ENCODE results near the gene SHC4. TPM values are rescaled to one million over a fixed set of nuclear protein-coding genes. Genes with fewer than 3 reads are reported as not detected.
"Not testable (repeated sequence)": the region's sequence is repeated elsewhere in the genome, so short reads cannot be mapped to it uniquely, and the experiment has no call there.

Gene SHC4
- total RNA-seq, 4 donors from 2014 or later = 1.8 to 2.3 (median 2.1) TPM

- H3K27me3 ChIP-seq = no peaks in the 10 kb centered on the region
- no peaks in the 10 kb centered on the region for H3K9me3 ChIP-seq
- TF ChIP-seq EP300 (IDR thresholded peaks at IDR 0.05) (no peak), CTCF (IDR thresholded peaks at IDR 0.05) (no peak), POLR2AphosphoS5 (IDR thresholded peaks at IDR 0.05) (no peak), POLR2A (IDR thresholded peaks at IDR 0.05; ENCODE audit: low read depth) (no peak)
- no peak for DNase-seq (ENCODE audit: extremely low spot score)
- peaks cover 0 to 21% (median 20%) of the 10 kb centered on the region in 4 donors for H3K4me1 ChIP-seq
- WGBS = 58% methylated on average over 3 of the region's 3 CpGs
- H3K27ac ChIP-seq (replicated peaks in 1 of 4) = no peak overlapping the region
- intact Hi-C loops (cut with DNase I) = no loop called here
- H3K36me3 ChIP-seq = peaks cover 0 to 11% (median 5%) of the 10 kb centered on the region in 4 donors
- no peak overlapping the region for H3K4me3 ChIP-seq
Measured at GRCh38 chr15:48792408-48792807, 171.3 kb downstream of the SHC4 start.

DNA sequence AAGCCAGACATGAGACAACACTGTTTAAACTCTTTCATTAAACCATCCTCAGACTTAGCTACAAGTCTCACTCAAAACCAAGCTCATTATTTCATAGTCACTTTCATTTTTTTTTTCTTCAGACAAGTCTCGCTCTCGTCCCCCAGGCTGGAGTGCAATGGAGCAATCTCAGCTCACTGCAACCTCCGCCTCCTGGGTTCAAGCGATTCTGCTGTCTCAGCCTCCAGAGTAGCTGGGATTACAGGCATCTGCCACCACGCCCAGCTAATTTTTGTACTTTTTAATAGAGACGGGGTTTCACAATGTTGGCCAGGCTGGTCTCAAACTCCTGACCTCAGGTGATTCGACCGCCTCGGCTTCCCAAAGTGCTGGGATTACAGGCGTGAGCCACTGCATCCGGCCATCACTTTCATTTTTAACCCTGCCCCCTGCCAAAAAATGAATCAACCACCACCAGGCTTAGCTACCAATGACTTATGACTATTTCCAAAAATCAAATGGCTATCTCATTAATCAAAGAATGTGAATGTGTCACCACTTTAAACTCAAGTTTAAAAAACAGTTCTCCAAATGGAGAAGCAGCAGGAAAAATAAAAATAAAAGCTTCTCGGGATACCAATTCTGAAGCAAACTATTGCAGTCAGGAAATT is 173.1 kb downstream of the SHC4 start:
- WGBS = 89% methylated on average over 12 of the region's 12 CpGs
- H3K27ac ChIP-seq (replicated peaks in 1 of 4); H3K27me3 ChIP-seq; H3K9me3 ChIP-seq; DNase-seq (ENCODE audit: extremely low spot score); intact Hi-C loops (cut with DNase I): not testable (repeated sequence)
- Histone ChIP-seq H3K36me3 (peaks cover 0 to 11% (median 5%) of the 10 kb centered on the region in 4 donors), H3K4me3 (peak overlapping the region in 1 of 4 donors; percentile 10), H3K4me1 (peaks cover 0 to 16% (median 14%) of the 10 kb centered on the region in 4 donors)

GRCh38 chr15:48785712-48786111 is 178.0 kb downstream of the SHC4 start:
- H3K27ac ChIP-seq (replicated peaks in 1 of 4) = peak overlapping the region in 2 of 4 donors; percentile 35 to 40
- H3K4me3 ChIP-seq = no peak overlapping the region
- no peak for DNase-seq (ENCODE audit: extremely low spot score)
- no peaks in the 10 kb centered on the region for H3K27me3 ChIP-seq
- intact Hi-C loops (cut with DNase I) = no loop called here
- WGBS = 40% methylated on average over 2 of the region's 2 CpGs
- H3K9me3 ChIP-seq = no peaks in the 10 kb centered on the region
- H3K36me3 ChIP-seq = peaks cover 0 to 11% (median 4%) of the 10 kb centered on the region in 4 donors
- peaks cover 0 to 25% (median 19%) of the 10 kb centered on the region in 4 donors for H3K4me1 ChIP-seq
- TF ChIP-seq POLR2AphosphoS5 (IDR thresholded peaks at IDR 0.05) = no peak
- TF ChIP-seq POLR2A (IDR thresholded peaks at IDR 0.05; ENCODE audit: low read depth) = no peak
- no peak for TF ChIP-seq EP300 (IDR thresholded peaks at IDR 0.05)
- TF ChIP-seq CTCF (IDR thresholded peaks at IDR 0.05) = no peak

GRCh38 chr15:48785195-48785594 is 178.5 kb downstream of the SHC4 start:
- Histone ChIP-seq H3K4me1 (peaks cover 0 to 25% (median 19%) of the 10 kb centered on the region in 4 donors), H3K27me3 (no peaks in the 10 kb centered on the region), H3K9me3 (no peaks in the 10 kb centered on the region), H3K36me3 (peaks cover 0 to 11% (median 4%) of the 10 kb centered on the region in 4 donors), H3K27ac (replicated peaks in 1 of 4) (peak overlapping the region in 2 of 4 donors; percentile 35 to 37), H3K4me3 (no peak overlapping the region)
- TF ChIP-seq EP300 (IDR thresholded peaks at IDR 0.05) = no peak
- no peak for TF ChIP-seq POLR2A (IDR thresholded peaks at IDR 0.05; ENCODE audit: low read depth)
- no peak for TF ChIP-seq POLR2AphosphoS5 (IDR thresholded peaks at IDR 0.05)
- no peak for TF ChIP-seq CTCF (IDR thresholded peaks at IDR 0.05)
- intact Hi-C loops (cut with DNase I) = no loop called here
- WGBS = 43% methylated on average over 3 of the region's 3 CpGs
- no peak for DNase-seq (ENCODE audit: extremely low spot score)

DNA sequence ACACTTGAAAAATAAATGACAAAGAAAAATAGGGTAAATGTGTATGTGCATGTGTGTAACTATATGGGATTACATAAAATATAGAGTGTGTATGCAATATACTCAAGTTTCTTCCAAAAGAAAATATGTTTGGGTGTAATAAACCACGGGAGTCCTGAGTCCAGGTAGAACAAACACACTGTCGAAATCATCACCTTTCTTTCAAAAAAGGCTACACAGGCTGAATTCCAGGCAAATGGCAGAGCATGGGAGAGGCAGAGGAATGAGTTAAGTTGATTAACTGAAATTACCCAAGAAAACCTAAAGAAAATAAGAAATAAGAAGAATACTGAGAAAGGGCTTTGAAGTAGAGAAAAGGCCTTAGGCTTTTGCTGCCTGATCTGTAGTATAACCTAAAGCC is 179.0 kb downstream of the SHC4 start:
- Histone ChIP-seq H3K36me3 (peaks cover 0 to 11% (median 4%) of the 10 kb centered on the region in 4 donors), H3K4me1 (peaks cover 0 to 25% (median 19%) of the 10 kb centered on the region in 4 donors), H3K27ac (replicated peaks in 1 of 4) (peak overlapping the region in 2 of 4 donors; percentile 35 to 37), H3K4me3 (no peak overlapping the region), H3K9me3 (no peaks in the 10 kb centered on the region), H3K27me3 (no peaks in the 10 kb centered on the region)
- intact Hi-C loops (cut with DNase I) = no loop called here
- no peak for DNase-seq (ENCODE audit: extremely low spot score)
- WGBS = 81% methylated on average over 2 of the region's 2 CpGs
- TF ChIP-seq EP300 (IDR thresholded peaks at IDR 0.05) (no peak), POLR2A (IDR thresholded peaks at IDR 0.05; ENCODE audit: low read depth) (no peak), CTCF (IDR thresholded peaks at IDR 0.05) (no peak), POLR2AphosphoS5 (IDR thresholded peaks at IDR 0.05) (no peak)

All from esophagus muscularis mucosa (tissue), 4 donors.